GM23338 (cell line): ENCODE results near the gene NQO2. TPM values are rescaled to one million over a fixed set of nuclear protein-coding genes. Genes with fewer than 3 reads are reported as not detected.

ENCODE experiments used
- ATAC-seq: fragments of 200-7000 bp; cut with Tn5 transposase; 3 replicates; pipeline ENCODE4 v1.9.1; 2020
- DNase-seq: peaks from one replicate; pipeline ENCODE4 v3.0.0-alpha.2; 2015; ENCODE audit warnings: low spot score
- H2AFZ ChIP-seq: fragments of 200-600 bp; sonication (generic); 2 replicates; pipeline ENCODE4 v1.8.0; 2016; ENCODE audit warnings: antibody characterized with exemption, mild to moderate bottlenecking, moderate library complexity
- H3F3A ChIP-seq: fragments of 200-600 bp; sonication (generic); replicated peaks from 2 replicates; pipeline ENCODE4 v1.8.0; 2017; ENCODE audit warnings: antibody characterized with exemption, mixed run types, low read depth
- H3K27ac ChIP-seq: fragments of 200-600 bp; sonication (generic); 2 replicates; pipeline ENCODE4 v1.6.1; 2016; ENCODE audit warnings: low read depth
- H3K27me3 ChIP-seq: fragments of 200-600 bp; sonication (generic); 2 replicates; pipeline ENCODE4 v1.8.0; 2016; ENCODE audit warnings: mild to moderate bottlenecking, mixed run types, moderate library complexity; ENCODE audit not compliant: insufficient read depth
- H3K36me3 ChIP-seq: fragments of 200-600 bp; sonication (generic); 2 replicates; pipeline ENCODE4 v1.8.0; 2016; ENCODE audit warnings: mild to moderate bottlenecking; ENCODE audit not compliant: insufficient read depth
- H3K4me1 ChIP-seq: fragments of 200-600 bp; sonication (generic); 2 replicates; pipeline ENCODE4 v1.8.0; 2016; ENCODE audit warnings: mild to moderate bottlenecking, moderate library complexity; ENCODE audit not compliant: insufficient read depth
- H3K4me2 ChIP-seq: fragments of 200-600 bp; sonication (generic); 2 replicates; pipeline ENCODE4 v1.7.1; 2017; ENCODE audit warnings: mixed run types
- H3K4me3 ChIP-seq: fragments of 200-600 bp; sonication (generic); 2 replicates; pipeline ENCODE4 v1.6.1; 2016; ENCODE audit warnings: mixed run types
- H3K79me2 ChIP-seq: fragments of 200-600 bp; sonication (generic); replicated peaks from 2 replicates; pipeline ENCODE4 v1.8.0; 2017; ENCODE audit warnings: mild to moderate bottlenecking; ENCODE audit not compliant: insufficient read depth
- H3K9me2 ChIP-seq: fragments of 200-600 bp; sonication (generic); 2 replicates; pipeline ENCODE4 v1.8.0; 2017; ENCODE audit not compliant: insufficient read depth
- H4K20me1 ChIP-seq: fragments of 200-600 bp; sonication (generic); replicated peaks from 2 replicates; pipeline ENCODE4 v1.8.0; 2017; ENCODE audit warnings: mild to moderate bottlenecking; ENCODE audit not compliant: insufficient read depth
- H3K27ac Mint-ChIP-seq: 2 replicates; pipeline ENCODE4 v1.8.0; 2020; ENCODE audit warnings: inconsistent platforms, mild to moderate bottlenecking, moderate library complexity, mixed read lengths
- H3K27me3 Mint-ChIP-seq: 3 replicates; pipeline ENCODE4 v1.8.0; 2022; ENCODE audit warnings: low read depth, mild to moderate bottlenecking, moderate library complexity, mixed read lengths, inconsistent platforms; ENCODE audit not compliant: insufficient read depth, poor library complexity
- H3K36me3 Mint-ChIP-seq: 3 replicates; pipeline ENCODE4 v1.8.0; 2021; ENCODE audit warnings: low read depth, mild to moderate bottlenecking, inconsistent platforms, moderate library complexity, mixed read lengths
- H3K4me1 Mint-ChIP-seq: 3 replicates; pipeline ENCODE4 v1.8.0; 2020; ENCODE audit warnings: mild to moderate bottlenecking, inconsistent platforms, mixed read lengths
- H3K4me3 Mint-ChIP-seq: 3 replicates; pipeline ENCODE4 v1.8.0; 2021; ENCODE audit warnings: moderate library complexity, mild to moderate bottlenecking, inconsistent platforms, mixed read lengths
- H3K9me3 Mint-ChIP-seq: 3 replicates; pipeline ENCODE4 v1.8.0; 2020; ENCODE audit warnings: moderate library complexity, mild to moderate bottlenecking, inconsistent platforms, mixed read lengths
- CREB1 ChIP-seq: fragments of 250-450 bp; sonication (Bioruptor Pico); IDR thresholded peaks from 2 replicates; pipeline ENCODE4 v1.5.0; 2020; ENCODE audit warnings: low read depth, mild to moderate bottlenecking, moderate library complexity
- JUNB ChIP-seq: IDR thresholded peaks from one replicate; pipeline ENCODE4 v1.6.1; 2016; ENCODE audit warnings: antibody characterized with exemption; ENCODE audit not compliant: unreplicated experiment
- STAT1 ChIP-seq: IDR thresholded peaks from one replicate; pipeline ENCODE4 v1.6.1; 2016; ENCODE audit warnings: antibody characterized with exemption; ENCODE audit not compliant: unreplicated experiment
- polyA plus RNA-seq: library from polyadenylated mRNA; unstranded; fragments of >200 nt; fragmentation: Nextera tagmentation; extraction: Ambion mirVana; gene quantifications from 2 replicates; pipeline ENCODE4 v1.2.1, GENCODE V29; 2016
- total RNA-seq: library from RNA; depleted of rRNA; stranded (reverse); fragments of >200 nt; shearing (Covaris generic); gene quantifications from 2 replicates; pipeline ENCODE4 v1.2.3, GENCODE V29; 2014
- TF ChIP-seq, protein P1 (sequence below), 2 experiments: fragments of 200-600 bp in 1 of 2; sonication (generic) in 1 of 2; conservative IDR thresholded peaks; 2 replicates each; pipeline versions ENCODE4 v1.5.1 to v1.6.1; 2016 to 2017; ENCODE audit warnings: antibody characterized with exemption in 2 of 2, low read depth in 2 of 2, mild to moderate bottlenecking in 2 of 2, moderate library complexity in 1 of 2
- TF ChIP-seq, protein P2 (sequence below): fragments of 250-450 bp; sonication (Bioruptor Pico); IDR thresholded peaks from 2 replicates; pipeline ENCODE4 v1.5.0; 2020; ENCODE audit warnings: mild to moderate bottlenecking, moderate library complexity

The NQO2 gene
- total and polyA plus RNA-seq, 2 experiments from 2014 or later = 117 to 173 TPM

DNA sequence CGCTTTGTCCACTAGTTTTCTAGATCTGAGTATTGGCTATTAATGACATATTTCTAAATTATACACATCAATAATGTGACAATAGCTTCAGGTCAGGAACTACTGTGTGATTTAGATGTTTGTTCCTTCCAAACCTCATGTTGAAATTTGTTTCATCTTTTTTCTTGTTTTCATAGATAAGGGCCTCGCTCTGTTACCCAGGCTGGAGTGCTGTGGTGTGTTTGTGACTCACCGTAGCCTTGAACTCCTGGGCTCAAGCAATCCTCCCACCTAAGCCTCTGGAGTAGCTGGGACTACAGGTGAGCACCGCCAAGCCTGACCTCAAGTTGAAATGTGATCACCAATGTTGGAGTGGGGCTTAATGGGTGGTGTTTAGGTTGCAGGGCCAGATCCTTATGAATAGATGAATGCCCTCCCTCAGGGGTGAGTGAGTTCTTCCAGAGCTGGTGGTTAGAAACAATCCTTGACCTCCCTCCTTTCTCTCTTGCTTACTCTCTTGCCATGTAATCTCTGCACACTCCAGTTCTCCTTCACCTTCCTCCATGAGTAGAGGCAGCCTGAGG lies 5.9 kb upstream of the NQO2 start:
- peaks cover 30% of the 10 kb centered on the region for H3K4me1 Mint-ChIP-seq
- no peak overlapping the region; the same call in 2 of the 3 replicates for H3K4me3 Mint-ChIP-seq
- ATAC-seq (no peak), DNase-seq (no peak)
- no peaks in the 10 kb centered on the region for H4K20me1 ChIP-seq
- H3K27me3 ChIP-seq = 0 out of 2 replicates have a peak, but pooled peaks cover 3% of the 10 kb centered on the region
- H3K4me3 ChIP-seq = no peak overlapping the region
- H3K4me2 ChIP-seq = no peak overlapping the region
- no peak overlapping the region for H2AFZ ChIP-seq
- no peak overlapping the region for H3K27ac Mint-ChIP-seq
- no peaks in the 10 kb centered on the region for H3K9me2 ChIP-seq
- H3K36me3 Mint-ChIP-seq = no peaks in the 10 kb centered on the region
- no peaks in the 10 kb centered on the region for H3K79me2 ChIP-seq
- H3K9me3 Mint-ChIP-seq = no peaks in the 10 kb centered on the region
- peaks cover 6% of the 10 kb centered on the region for H3K27me3 Mint-ChIP-seq
- no peak overlapping the region for H3K27ac ChIP-seq
- H3K36me3 ChIP-seq = no peaks in the 10 kb centered on the region
- H3F3A ChIP-seq = no peaks in the 10 kb centered on the region; the same call in 1 of the 2 replicates
- TF ChIP-seq, protein P1, sequence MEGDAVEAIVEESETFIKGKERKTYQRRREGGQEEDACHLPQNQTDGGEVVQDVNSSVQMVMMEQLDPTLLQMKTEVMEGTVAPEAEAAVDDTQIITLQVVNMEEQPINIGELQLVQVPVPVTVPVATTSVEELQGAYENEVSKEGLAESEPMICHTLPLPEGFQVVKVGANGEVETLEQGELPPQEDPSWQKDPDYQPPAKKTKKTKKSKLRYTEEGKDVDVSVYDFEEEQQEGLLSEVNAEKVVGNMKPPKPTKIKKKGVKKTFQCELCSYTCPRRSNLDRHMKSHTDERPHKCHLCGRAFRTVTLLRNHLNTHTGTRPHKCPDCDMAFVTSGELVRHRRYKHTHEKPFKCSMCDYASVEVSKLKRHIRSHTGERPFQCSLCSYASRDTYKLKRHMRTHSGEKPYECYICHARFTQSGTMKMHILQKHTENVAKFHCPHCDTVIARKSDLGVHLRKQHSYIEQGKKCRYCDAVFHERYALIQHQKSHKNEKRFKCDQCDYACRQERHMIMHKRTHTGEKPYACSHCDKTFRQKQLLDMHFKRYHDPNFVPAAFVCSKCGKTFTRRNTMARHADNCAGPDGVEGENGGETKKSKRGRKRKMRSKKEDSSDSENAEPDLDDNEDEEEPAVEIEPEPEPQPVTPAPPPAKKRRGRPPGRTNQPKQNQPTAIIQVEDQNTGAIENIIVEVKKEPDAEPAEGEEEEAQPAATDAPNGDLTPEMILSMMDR (conservative IDR thresholded peaks at IDR 0.05; ENCODE audit: low read depth in 2 of 2) = no peak
- no peak for TF ChIP-seq CREB1 (CRISPR knock-in tag)
- TF ChIP-seq STAT1 = no peak
- TF ChIP-seq, protein P2, sequence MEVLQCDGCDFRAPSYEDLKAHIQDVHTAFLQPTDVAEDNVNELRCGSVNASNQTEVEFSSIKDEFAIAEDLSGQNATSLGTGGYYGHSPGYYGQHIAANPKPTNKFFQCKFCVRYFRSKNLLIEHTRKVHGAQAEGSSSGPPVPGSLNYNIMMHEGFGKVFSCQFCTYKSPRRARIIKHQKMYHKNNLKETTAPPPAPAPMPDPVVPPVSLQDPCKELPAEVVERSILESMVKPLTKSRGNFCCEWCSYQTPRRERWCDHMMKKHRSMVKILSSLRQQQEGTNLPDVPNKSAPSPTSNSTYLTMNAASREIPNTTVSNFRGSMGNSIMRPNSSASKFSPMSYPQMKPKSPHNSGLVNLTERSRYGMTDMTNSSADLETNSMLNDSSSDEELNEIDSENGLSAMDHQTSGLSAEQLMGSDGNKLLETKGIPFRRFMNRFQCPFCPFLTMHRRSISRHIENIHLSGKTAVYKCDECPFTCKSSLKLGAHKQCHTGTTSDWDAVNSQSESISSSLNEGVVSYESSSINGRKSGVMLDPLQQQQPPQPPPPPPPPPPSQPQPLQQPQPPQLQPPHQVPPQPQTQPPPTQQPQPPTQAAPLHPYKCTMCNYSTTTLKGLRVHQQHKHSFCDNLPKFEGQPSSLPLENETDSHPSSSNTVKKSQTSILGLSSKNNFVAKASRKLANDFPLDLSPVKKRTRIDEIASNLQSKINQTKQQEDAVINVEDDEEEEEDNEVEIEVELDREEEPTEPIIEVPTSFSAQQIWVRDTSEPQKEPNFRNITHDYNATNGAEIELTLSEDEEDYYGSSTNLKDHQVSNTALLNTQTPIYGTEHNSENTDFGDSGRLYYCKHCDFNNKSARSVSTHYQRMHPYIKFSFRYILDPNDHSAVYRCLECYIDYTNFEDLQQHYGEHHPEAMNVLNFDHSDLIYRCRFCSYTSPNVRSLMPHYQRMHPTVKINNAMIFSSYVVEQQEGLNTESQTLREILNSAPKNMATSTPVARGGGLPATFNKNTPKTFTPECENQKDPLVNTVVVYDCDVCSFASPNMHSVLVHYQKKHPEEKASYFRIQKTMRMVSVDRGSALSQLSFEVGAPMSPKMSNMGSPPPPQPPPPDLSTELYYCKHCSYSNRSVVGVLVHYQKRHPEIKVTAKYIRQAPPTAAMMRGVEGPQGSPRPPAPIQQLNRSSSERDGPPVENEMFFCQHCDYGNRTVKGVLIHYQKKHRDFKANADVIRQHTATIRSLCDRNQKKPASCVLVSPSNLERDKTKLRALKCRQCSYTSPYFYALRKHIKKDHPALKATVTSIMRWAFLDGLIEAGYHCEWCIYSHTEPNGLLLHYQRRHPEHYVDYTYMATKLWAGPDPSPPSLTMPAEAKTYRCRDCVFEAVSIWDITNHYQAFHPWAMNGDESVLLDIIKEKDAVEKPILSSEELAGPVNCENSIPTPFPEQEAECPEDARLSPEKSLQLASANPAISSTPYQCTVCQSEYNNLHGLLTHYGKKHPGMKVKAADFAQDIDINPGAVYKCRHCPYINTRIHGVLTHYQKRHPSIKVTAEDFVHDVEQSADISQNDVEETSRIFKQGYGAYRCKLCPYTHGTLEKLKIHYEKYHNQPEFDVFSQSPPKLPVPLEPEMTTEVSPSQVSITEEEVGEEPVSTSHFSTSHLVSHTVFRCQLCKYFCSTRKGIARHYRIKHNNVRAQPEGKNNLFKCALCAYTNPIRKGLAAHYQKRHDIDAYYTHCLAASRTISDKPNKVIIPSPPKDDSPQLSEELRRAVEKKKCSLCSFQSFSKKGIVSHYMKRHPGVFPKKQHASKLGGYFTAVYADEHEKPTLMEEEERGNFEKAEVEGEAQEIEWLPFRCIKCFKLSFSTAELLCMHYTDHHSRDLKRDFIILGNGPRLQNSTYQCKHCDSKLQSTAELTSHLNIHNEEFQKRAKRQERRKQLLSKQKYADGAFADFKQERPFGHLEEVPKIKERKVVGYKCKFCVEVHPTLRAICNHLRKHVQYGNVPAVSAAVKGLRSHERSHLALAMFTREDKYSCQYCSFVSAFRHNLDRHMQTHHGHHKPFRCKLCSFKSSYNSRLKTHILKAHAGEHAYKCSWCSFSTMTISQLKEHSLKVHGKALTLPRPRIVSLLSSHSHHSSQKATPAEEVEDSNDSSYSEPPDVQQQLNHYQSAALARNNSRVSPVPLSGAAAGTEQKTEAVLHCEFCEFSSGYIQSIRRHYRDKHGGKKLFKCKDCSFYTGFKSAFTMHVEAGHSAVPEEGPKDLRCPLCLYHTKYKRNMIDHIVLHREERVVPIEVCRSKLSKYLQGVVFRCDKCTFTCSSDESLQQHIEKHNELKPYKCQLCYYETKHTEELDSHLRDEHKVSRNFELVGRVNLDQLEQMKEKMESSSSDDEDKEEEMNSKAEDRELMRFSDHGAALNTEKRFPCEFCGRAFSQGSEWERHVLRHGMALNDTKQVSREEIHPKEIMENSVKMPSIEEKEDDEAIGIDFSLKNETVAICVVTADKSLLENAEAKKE (CRISPR knock-in tag) = no peak
- no peak for TF ChIP-seq JUNB
- peaks cover 21% of the 10 kb centered on the region for H3K4me1 ChIP-seq
